Measurements from ENCODE around the gene IKZF1.

GRCh38 chr7:50400114-50400513, 95.6 kb downstream of the IKZF1 start:
- TF ChIP-seq CTCF (IDR thresholded peaks at IDR 0.05; ENCODE audit: low read depth, low read length), result no peak
- TF ChIP-seq POLR2A (IDR thresholded peaks at IDR 0.05; ENCODE audit: extremely low read depth, insufficient read length), result no peak
